ENCODE data around the gene UNC79.
A peak's percentile ranks its signal among the peaks of the same experiment; 100 is the strongest.

The UNC79 gene

GRCh38 chr14:93753647-93754046 lies 322.9 kb downstream of the UNC79 start:
- no peaks in the 10 kb centered on the region for H3K36me3 ChIP-seq (ENCODE audit: control insufficient read depth in 1 of 2, insufficient read depth in 2 of 2, low read length in 2 of 2)
- H3K4me3 ChIP-seq (ENCODE audit: low read depth in 1 of 2, low read length in 2 of 2), result no peak overlapping the region
- no peaks in the 10 kb centered on the region for H3K27me3 ChIP-seq (ENCODE audit: low read depth, low read length)
- H3K27ac ChIP-seq (ENCODE audit: low read length), result no peak overlapping the region
- H3K4me1 ChIP-seq (ENCODE audit: control insufficient read depth in 1 of 2, insufficient read depth in 2 of 2, low read length in 2 of 2), result peaks cover 9 to 35% of the 10 kb centered on the region in 2 donors
- H3K9me3 ChIP-seq (ENCODE audit: control insufficient read depth in 1 of 2, low read length in 2 of 2), result no peaks in the 10 kb centered on the region

- Histone ChIP-seq H3K27me3 (ENCODE audit: low read depth, low read length) (no peaks in the 10 kb centered on the region), H3K36me3 (ENCODE audit: control insufficient read depth in 1 of 2, insufficient read depth in 2 of 2, low read length in 2 of 2) (no peaks in the 10 kb centered on the region), H3K4me3 (ENCODE audit: low read depth in 1 of 2, low read length in 2 of 2) (no peak overlapping the region), H3K27ac (ENCODE audit: low read length) (peak overlapping the region; percentile 33), H3K4me1 (ENCODE audit: control insufficient read depth in 1 of 2, insufficient read depth in 2 of 2, low read length in 2 of 2) (peaks cover 9 to 53% of the 10 kb centered on the region in 2 donors), H3K9me3 (ENCODE audit: control insufficient read depth in 1 of 2, low read length in 2 of 2) (no peaks in the 10 kb centered on the region)
Measured at GRCh38 chr14:93757206-93757605, 326.5 kb downstream of the UNC79 start.

Measured in muscle layer of duodenum (tissue), 2 donors.